CD14-positive monocyte (primary cell): ENCODE data around the gene AURKA. TPM values are rescaled to one million over a fixed set of nuclear protein-coding genes. Genes with fewer than 3 reads are reported as not detected.

Experiments used
- DNase-seq, 3 donors: peaks; one replicate each; pipeline ENCODE4 v3.0.0-alpha.2; 2011 to 2022
- H2AFZ ChIP-seq: 2 replicates; pipeline ENCODE4 v1.6.0; 2012; ENCODE audit warnings: mild to moderate bottlenecking, low read depth, low read length, inconsistent platforms; ENCODE audit not compliant: insufficient read depth, poor library complexity, severe bottlenecking
- H3K27ac ChIP-seq, 2 donors: 1 replicate in 1 of 2; 2 replicates in 1 of 2; pipeline ENCODE4 v1.5.1; 2012 to 2013; ENCODE audit warnings: low read length in 2 of 2, control low read depth in 1 of 2, inconsistent platforms in 1 of 2, low read depth in 1 of 2, mild to moderate bottlenecking in 1 of 2
- H3K27me3 ChIP-seq, 2 donors: one replicate each; pipeline versions ENCODE4 v1.6.0 to v1.6.1; 2011 to 2013; ENCODE audit warnings: low read length in 2 of 2; ENCODE audit not compliant: control insufficient read depth in 2 of 2, insufficient read depth in 2 of 2
- H3K36me3 ChIP-seq, 2 donors: replicated peaks in 1 of 2; 1 replicate in 1 of 2; 2 replicates in 1 of 2; pipeline versions ENCODE4 v1.5.1 to v1.6.1; 2012 to 2013; ENCODE audit warnings: low read length in 2 of 2, control low read depth in 1 of 2, inconsistent platforms in 1 of 2, mild to moderate bottlenecking in 1 of 2; ENCODE audit not compliant: insufficient read depth in 2 of 2, control insufficient read depth in 1 of 2
- H3K4me1 ChIP-seq, 2 donors: 1 replicate in 1 of 2; 2 replicates in 1 of 2; pipeline versions ENCODE4 v1.5.1 to v1.6.1; 2012 to 2013; ENCODE audit warnings: low read length in 2 of 2, control low read depth in 1 of 2, inconsistent platforms in 1 of 2, mild to moderate bottlenecking in 1 of 2, moderate library complexity in 1 of 2; ENCODE audit not compliant: insufficient read depth in 2 of 2, control insufficient read depth in 1 of 2
- H3K4me2 ChIP-seq: replicated peaks from 2 replicates; pipeline ENCODE3; 2012; ENCODE audit warnings: low read length, moderate library complexity, mild to moderate bottlenecking; ENCODE audit not compliant: poor library complexity, severe bottlenecking; ENCODE audit errors: extremely low read depth
- H3K4me3 ChIP-seq, 3 experiments: fragments of 200-600 bp in 1 of 3; sonication (generic) in 1 of 3; replicated peaks in 1 of 3; 1 replicate in 2 of 3; 2 replicates in 1 of 3; pipeline ENCODE4 v1.5.1; 2011 to 2013; ENCODE audit warnings: low read length in 3 of 3, mild to moderate bottlenecking in 3 of 3, control low read depth in 2 of 3, low read depth in 2 of 3, inconsistent platforms in 1 of 3, moderate library complexity in 1 of 3
- H3K79me2 ChIP-seq: 2 replicates; pipeline ENCODE4 v1.6.0; 2012; ENCODE audit warnings: mild to moderate bottlenecking, control low read depth, inconsistent platforms, low read length, moderate library complexity; ENCODE audit not compliant: insufficient read depth
- H3K9ac ChIP-seq: 2 replicates; pipeline ENCODE4 v1.6.0; 2017; ENCODE audit warnings: low read length, mild to moderate bottlenecking; ENCODE audit not compliant: insufficient read depth, poor library complexity, severe bottlenecking
- H3K9me3 ChIP-seq, 2 donors: replicated peaks in 1 of 2; 1 replicate in 1 of 2; 2 replicates in 1 of 2; pipeline versions ENCODE4 v1.5.1 to v1.6.1; 2012 to 2013; ENCODE audit warnings: low read length in 2 of 2, control low read depth in 1 of 2; ENCODE audit not compliant: control insufficient read depth in 1 of 2, insufficient read depth in 1 of 2
- H4K20me1 ChIP-seq: 2 replicates; pipeline ENCODE4 v1.6.0; 2012; ENCODE audit warnings: mild to moderate bottlenecking, low read length, control low read depth, moderate library complexity; ENCODE audit not compliant: insufficient read depth
- H3K27ac Mint-ChIP-seq, 7 donors: one replicate each; pipeline ENCODE4 v1.8.0; 2020; ENCODE audit warnings: mild to moderate bottlenecking in 7 of 7, mixed read lengths in 7 of 7, moderate library complexity in 6 of 7, inconsistent platforms in 2 of 7
- H3K27me3 Mint-ChIP-seq, 3 donors: one replicate each; pipeline ENCODE4 v1.8.0; 2021 to 2022; ENCODE audit warnings: low read depth in 3 of 3, mild to moderate bottlenecking in 3 of 3, mixed read lengths in 3 of 3, moderate library complexity in 3 of 3, inconsistent platforms in 1 of 3
- H3K36me3 Mint-ChIP-seq, 2 donors: one replicate each; pipeline ENCODE4 v1.8.0; 2020; ENCODE audit warnings: mixed read lengths in 2 of 2, inconsistent platforms in 1 of 2, mild to moderate bottlenecking in 1 of 2
- H3K4me1 Mint-ChIP-seq: one replicate; pipeline ENCODE4 v1.8.0; 2020; ENCODE audit warnings: mild to moderate bottlenecking, mixed read lengths
- H3K4me3 Mint-ChIP-seq, 2 donors: one replicate each; pipeline ENCODE4 v1.8.0; 2020; ENCODE audit warnings: mild to moderate bottlenecking in 2 of 2, mixed read lengths in 2 of 2, moderate library complexity in 1 of 2
- H3K9me3 Mint-ChIP-seq, 7 donors: one replicate each; pipeline ENCODE4 v1.8.0; 2020 to 2022; ENCODE audit warnings: mixed read lengths in 7 of 7, mild to moderate bottlenecking in 6 of 7, moderate library complexity in 6 of 7, inconsistent platforms in 2 of 7
- WGBS: methylation state at CpG from one replicate; pipeline ENCODE4 v1.1.5; 2013; ENCODE audit warnings: missing lambda C conversion rate; ENCODE audit not compliant: insufficient coverage; 5-methylcytosine and 5-hydroxymethylcytosine counted together
- intact Hi-C, 2 donors: fragments of 100-400 bp; cut with micrococcal nuclease; formaldehyde crosslinking; loops; one replicate each; pipeline versions ENCODE4 v1.15.0 to v1.15.1; 2023
- polyA plus RNA-seq, 3 donors: library from polyadenylated mRNA; depleted of rRNA in 1 of 3; unstranded in 2 of 3; stranded (reverse) in 1 of 3; fragments of 300-500 nt in 2 of 3; fragments of >200 nt in 1 of 3; fragmentation: Illumina TruSeq in 2 of 3; gene quantifications; 1 replicate in 2 of 3; 2 replicates in 1 of 3; pipeline ENCODE4 v1.2.3, GENCODE V29; 2012 to 2021
- TF ChIP-seq, protein P1 (sequence below): fragments of 200-600 bp; IDR thresholded peaks from one replicate; pipeline ENCODE4 v1.8.0; 2022; ENCODE audit warnings: antibody characterized with exemption, mild to moderate bottlenecking

The AURKA gene
- polyA plus RNA-seq, 3 donors, result 1.4 to 1.7 (median 1.5) TPM

GRCh38 chr20:56362833-56363413 is 29.1 kb downstream of the AURKA start:
- H4K20me1 ChIP-seq, result peaks cover 4% of the 10 kb centered on the region
- TF ChIP-seq, protein P1, sequence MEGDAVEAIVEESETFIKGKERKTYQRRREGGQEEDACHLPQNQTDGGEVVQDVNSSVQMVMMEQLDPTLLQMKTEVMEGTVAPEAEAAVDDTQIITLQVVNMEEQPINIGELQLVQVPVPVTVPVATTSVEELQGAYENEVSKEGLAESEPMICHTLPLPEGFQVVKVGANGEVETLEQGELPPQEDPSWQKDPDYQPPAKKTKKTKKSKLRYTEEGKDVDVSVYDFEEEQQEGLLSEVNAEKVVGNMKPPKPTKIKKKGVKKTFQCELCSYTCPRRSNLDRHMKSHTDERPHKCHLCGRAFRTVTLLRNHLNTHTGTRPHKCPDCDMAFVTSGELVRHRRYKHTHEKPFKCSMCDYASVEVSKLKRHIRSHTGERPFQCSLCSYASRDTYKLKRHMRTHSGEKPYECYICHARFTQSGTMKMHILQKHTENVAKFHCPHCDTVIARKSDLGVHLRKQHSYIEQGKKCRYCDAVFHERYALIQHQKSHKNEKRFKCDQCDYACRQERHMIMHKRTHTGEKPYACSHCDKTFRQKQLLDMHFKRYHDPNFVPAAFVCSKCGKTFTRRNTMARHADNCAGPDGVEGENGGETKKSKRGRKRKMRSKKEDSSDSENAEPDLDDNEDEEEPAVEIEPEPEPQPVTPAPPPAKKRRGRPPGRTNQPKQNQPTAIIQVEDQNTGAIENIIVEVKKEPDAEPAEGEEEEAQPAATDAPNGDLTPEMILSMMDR, result no peak
- Mint-ChIP-seq H3K4me3 (no peak overlapping the region), H3K9me3 (peaks cover 0 to 1% (median 0%) of the 10 kb centered on the region in 7 donors), H3K27ac (no peak overlapping the region), H3K27me3 (peaks cover under 1 to 2% (median 2%) of the 10 kb centered on the region in 3 donors), H3K36me3 (peaks cover 34 to 42% of the 10 kb centered on the region in 2 donors), H3K4me1 (peaks cover 22% of the 10 kb centered on the region)
- no peak overlapping the region for H3K4me2 ChIP-seq
- no peak overlapping the region for H3K4me3 ChIP-seq
- H3K9ac ChIP-seq, result no peak overlapping the region
- H3K4me1 ChIP-seq, result peaks cover 12 to 18% of the 10 kb centered on the region in 2 donors
- DNase-seq, result no peak
- intact Hi-C loops, result no loop called here
- H3K9me3 ChIP-seq, result no peaks in the 10 kb centered on the region
- no peak overlapping the region for H3K27ac ChIP-seq
- no peaks in the 10 kb centered on the region for H3K27me3 ChIP-seq
- 37% methylated on average over 4 of the region's 8 CpGs for WGBS
- peaks cover 3% of the 10 kb centered on the region for H3K79me2 ChIP-seq
- peaks cover 8 to 30% of the 10 kb centered on the region in 2 donors for H3K36me3 ChIP-seq
- no peak overlapping the region for H2AFZ ChIP-seq

DNA sequence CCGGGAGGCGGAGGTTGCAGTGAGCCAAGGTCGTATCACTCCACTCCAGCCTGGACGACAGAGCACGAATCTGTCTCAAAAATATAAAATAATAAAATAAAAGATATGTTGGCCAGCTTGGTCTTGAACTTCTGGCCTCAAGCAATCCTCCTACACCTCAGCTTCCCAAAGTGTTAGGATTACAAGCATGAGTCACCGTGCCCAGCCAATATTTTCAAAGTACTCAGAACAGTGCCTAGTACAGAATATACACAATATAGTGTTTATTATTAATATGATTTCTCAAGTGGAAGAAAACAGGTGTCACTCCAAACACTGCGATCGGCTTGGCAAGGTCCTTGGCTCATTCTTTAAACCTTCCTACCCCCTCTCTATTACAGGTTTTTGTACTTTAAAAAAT is 30.1 kb downstream of the AURKA start:
- WGBS, result no CpG with 5 or more reads among the region's 8 CpGs
- H3K4me2 ChIP-seq, result no peak overlapping the region
- peaks cover 12 to 18% of the 10 kb centered on the region in 2 donors for H3K4me1 ChIP-seq
- no peak overlapping the region for H2AFZ ChIP-seq
- H3K9ac ChIP-seq, result no peak overlapping the region
- intact Hi-C loops, result no loop called here
- no peaks in the 10 kb centered on the region for H3K9me3 ChIP-seq
- H3K4me3 Mint-ChIP-seq, result no peak overlapping the region
- peaks cover 22% of the 10 kb centered on the region for H3K4me1 Mint-ChIP-seq
- H3K36me3 ChIP-seq, result peaks cover 3 to 21% of the 10 kb centered on the region in 2 donors
- peaks cover 4% of the 10 kb centered on the region for H4K20me1 ChIP-seq
- TF ChIP-seq, protein P1, result no peak
- H3K9me3 Mint-ChIP-seq, result peaks cover 0 to 1% (median 0%) of the 10 kb centered on the region in 7 donors
- H3K36me3 Mint-ChIP-seq, result peaks cover 25 to 33% of the 10 kb centered on the region in 2 donors
- DNase-seq, result no peak
- no peak overlapping the region for H3K4me3 ChIP-seq
- H3K27ac Mint-ChIP-seq, result no peak overlapping the region
- peaks cover 3% of the 10 kb centered on the region for H3K79me2 ChIP-seq
- H3K27ac ChIP-seq, result no peak overlapping the region
- no peaks in the 10 kb centered on the region for H3K27me3 ChIP-seq
- H3K27me3 Mint-ChIP-seq, result peaks cover 1 to 3% (median 2%) of the 10 kb centered on the region in 3 donors
